Panc1 (cell line): ENCODE data around the gene MAP4K2. TPM values are rescaled to one million over a fixed set of nuclear protein-coding genes. Genes with fewer than 3 reads are reported as not detected.

ENCODE experiments used
- ATAC-seq: fragments of 200-7000 bp; cut with Tn5 transposase; 2 replicates; pipeline ENCODE4 v1.9.1; 2020; ENCODE audit warnings: mild to moderate bottlenecking, moderate library complexity
- BruUV-seq: library from RNA; stranded (reverse); fragments of 400-500 nt; replicated peaks from 2 replicates; lab custom pipeline; 2021; lab: Mats Ljungman, UMichigan
- CTCF ChIA-PET: fragments of 300-600 bp; sonication (Branson Sonifier 250); formaldehyde crosslinking; loops from one replicate; lab custom pipeline; 2022; ENCODE audit warnings: antibody characterized with exemption; lab: Charles Lee
- POLR2A ChIA-PET: fragments of 300-600 bp; sonication (Branson Sonifier 250); formaldehyde crosslinking; loops from one replicate; lab custom pipeline; 2022; ENCODE audit warnings: antibody characterized with exemption; lab: Charles Lee
- DNase-seq: peaks from one replicate; pipeline ENCODE4 v3.0.0-alpha.2; 2010; ENCODE audit warnings: low read depth, low spot score
- H3K27ac ChIP-seq: 2 replicates; pipeline ENCODE4 v1.5.1; 2011; ENCODE audit warnings: mild to moderate bottlenecking, low read length, inconsistent platforms
- H3K27me3 ChIP-seq: fragments of 200-500 bp; sonication (Bioruptor generic); 2 replicates; pipeline ENCODE4 v1.6.0; 2014; ENCODE audit warnings: low read length, inconsistent platforms; ENCODE audit not compliant: control insufficient read depth, insufficient read depth
- H3K36me3 ChIP-seq: fragments of 200-500 bp; sonication (Bioruptor generic); 2 replicates; pipeline ENCODE4 v1.5.1; 2014; ENCODE audit warnings: inconsistent platforms, mild to moderate bottlenecking, low read length, moderate library complexity; ENCODE audit not compliant: control insufficient read depth, insufficient read depth
- H3K4me1 ChIP-seq: 2 replicates; pipeline ENCODE4 v1.5.1; 2011; ENCODE audit warnings: inconsistent platforms, mild to moderate bottlenecking, low read length, moderate library complexity; ENCODE audit not compliant: control insufficient read depth, insufficient read depth
- H3K4me3 ChIP-seq, 2 experiments: 2 replicates each; pipeline ENCODE4 v1.5.1; 2011 to 2012; ENCODE audit warnings: low read depth in 2 of 2, low read length in 2 of 2, mild to moderate bottlenecking in 2 of 2, inconsistent platforms in 1 of 2, moderate library complexity in 1 of 2
- H3K9me3 ChIP-seq: fragments of 200-500 bp; sonication (Bioruptor generic); 2 replicates; pipeline ENCODE4 v1.5.1; 2014; ENCODE audit warnings: low read depth, mild to moderate bottlenecking, inconsistent platforms, low read length, moderate library complexity; ENCODE audit not compliant: control insufficient read depth, insufficient read depth
- POLR2AphosphoS5 ChIP-seq: IDR thresholded peaks from 2 replicates; pipeline ENCODE4 v1.6.1; 2012; ENCODE audit warnings: mild to moderate bottlenecking, low read depth, low read length, moderate library complexity
- REST ChIP-seq, 2 experiments: IDR thresholded peaks; 2 replicates each; pipeline ENCODE4 v1.6.1; 2011 to 2012; ENCODE audit warnings: low read depth in 2 of 2, control low read depth in 1 of 2, low read length in 1 of 2, mild to moderate bottlenecking in 1 of 2, moderate library complexity in 1 of 2; ENCODE audit not compliant: insufficient read depth in 1 of 2
- SIN3A ChIP-seq: IDR thresholded peaks from 2 replicates; pipeline ENCODE4 v1.6.1; 2012; ENCODE audit warnings: low read depth, mild to moderate bottlenecking, low read length, moderate library complexity, borderline replicate concordance; ENCODE audit not compliant: insufficient read depth
- TCF7L2 ChIP-seq: IDR thresholded peaks from 2 replicates; pipeline ENCODE4 v1.6.1; 2011; ENCODE audit warnings: mild to moderate bottlenecking, low read depth, low read length, inconsistent platforms
- in situ Hi-C: cut with HindIII; loops from 2 replicates; pipeline ENCODE4 v1.10.0; 2016; ENCODE audit warnings: low sequenced_read_pairs, low pct_unique_long_range_greater_than_20kb
- intact Hi-C: fragments of 100-400 bp; cut with micrococcal nuclease; formaldehyde crosslinking; loops from one replicate; pipeline ENCODE4 v1.10.0; 2022; ENCODE audit not compliant: unreplicated experiment
- total RNA-seq: library from RNA; stranded (reverse); gene quantifications from one replicate; pipeline ENCODE4 v1.2.1, GENCODE V29; 2021; ENCODE audit not compliant: unreplicated experiment
- TF ChIP-seq, protein P1 (sequence below): fragments of 450-650 bp; IDR thresholded peaks from 2 replicates; pipeline ENCODE4 v1.5.1; 2017; ENCODE audit warnings: mild to moderate bottlenecking

Gene MAP4K2
- total RNA-seq, 1 experiment from 2014 or later: 46.4 TPM

- TF ChIP-seq REST (IDR thresholded peaks at IDR 0.05; ENCODE audit: insufficient read depth in 1 of 2, low read depth in 2 of 2, low read length in 1 of 2): no peak
- BruUV-seq: no TSS peak
- DNase-seq: no peak
- no peaks in the 10 kb centered on the region; the same call in 1 of the 2 replicates for H3K36me3 ChIP-seq
- no peak overlapping the region for H3K4me3 ChIP-seq
- intact Hi-C loops: no loop called here
- POLR2A ChIA-PET: interaction anchor here (0.6 kb wide), 1 partner anchor 171 kb away, joined by 3 read pairs; no protein-coding TSS in a partner anchor
- in situ Hi-C loops: no loop called here
- ATAC-seq: no peak
- no peak overlapping the region for H3K27ac ChIP-seq
- CTCF ChIA-PET: no interaction called here
- H3K4me1 ChIP-seq: peaks cover 23% of the 10 kb centered on the region
- H3K9me3 ChIP-seq: no peaks in the 10 kb centered on the region
- no peaks in the 10 kb centered on the region for H3K27me3 ChIP-seq
These were observed 2.5 kb upstream of the MAP4K2 start for GRCh38 chr11:64805481-64805880.

- in situ Hi-C loops (no loop called here), intact Hi-C loops (no loop called here)
- Histone ChIP-seq H3K4me3 (peak overlapping the region in 1 of 2 experiments; percentile 86; a peak in 2 of 4 replicates), H3K4me1 (peaks cover 23% of the 10 kb centered on the region), H3K36me3 (no peaks in the 10 kb centered on the region; the same call in 1 of the 2 replicates), H3K27me3 (no peaks in the 10 kb centered on the region), H3K9me3 (no peaks in the 10 kb centered on the region), H3K27ac (peak overlapping the region; percentile 74)
- no TSS peak for BruUV-seq
- POLR2A ChIA-PET: interaction anchor here (0.8 kb wide), 1 partner anchor 30 kb away, joined by 3 read pairs; no protein-coding TSS in a partner anchor
- ATAC-seq (no peak), DNase-seq (no peak)
- CTCF ChIA-PET: no interaction called here
- no peak for TF ChIP-seq SIN3A
- TF ChIP-seq POLR2AphosphoS5: no peak
- TF ChIP-seq, protein P1, sequence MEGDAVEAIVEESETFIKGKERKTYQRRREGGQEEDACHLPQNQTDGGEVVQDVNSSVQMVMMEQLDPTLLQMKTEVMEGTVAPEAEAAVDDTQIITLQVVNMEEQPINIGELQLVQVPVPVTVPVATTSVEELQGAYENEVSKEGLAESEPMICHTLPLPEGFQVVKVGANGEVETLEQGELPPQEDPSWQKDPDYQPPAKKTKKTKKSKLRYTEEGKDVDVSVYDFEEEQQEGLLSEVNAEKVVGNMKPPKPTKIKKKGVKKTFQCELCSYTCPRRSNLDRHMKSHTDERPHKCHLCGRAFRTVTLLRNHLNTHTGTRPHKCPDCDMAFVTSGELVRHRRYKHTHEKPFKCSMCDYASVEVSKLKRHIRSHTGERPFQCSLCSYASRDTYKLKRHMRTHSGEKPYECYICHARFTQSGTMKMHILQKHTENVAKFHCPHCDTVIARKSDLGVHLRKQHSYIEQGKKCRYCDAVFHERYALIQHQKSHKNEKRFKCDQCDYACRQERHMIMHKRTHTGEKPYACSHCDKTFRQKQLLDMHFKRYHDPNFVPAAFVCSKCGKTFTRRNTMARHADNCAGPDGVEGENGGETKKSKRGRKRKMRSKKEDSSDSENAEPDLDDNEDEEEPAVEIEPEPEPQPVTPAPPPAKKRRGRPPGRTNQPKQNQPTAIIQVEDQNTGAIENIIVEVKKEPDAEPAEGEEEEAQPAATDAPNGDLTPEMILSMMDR: no peak
- no peak for TF ChIP-seq REST (IDR thresholded peaks at IDR 0.05; ENCODE audit: insufficient read depth in 1 of 2, low read depth in 2 of 2, low read length in 1 of 2)
- TF ChIP-seq TCF7L2: no peak; the same call in 1 of the 2 replicates
These were observed 1.6 kb upstream of the MAP4K2 start for GRCh38 chr11:64804346-64805210.
